ENCODE data around the gene ALDH1A3.

DNA sequence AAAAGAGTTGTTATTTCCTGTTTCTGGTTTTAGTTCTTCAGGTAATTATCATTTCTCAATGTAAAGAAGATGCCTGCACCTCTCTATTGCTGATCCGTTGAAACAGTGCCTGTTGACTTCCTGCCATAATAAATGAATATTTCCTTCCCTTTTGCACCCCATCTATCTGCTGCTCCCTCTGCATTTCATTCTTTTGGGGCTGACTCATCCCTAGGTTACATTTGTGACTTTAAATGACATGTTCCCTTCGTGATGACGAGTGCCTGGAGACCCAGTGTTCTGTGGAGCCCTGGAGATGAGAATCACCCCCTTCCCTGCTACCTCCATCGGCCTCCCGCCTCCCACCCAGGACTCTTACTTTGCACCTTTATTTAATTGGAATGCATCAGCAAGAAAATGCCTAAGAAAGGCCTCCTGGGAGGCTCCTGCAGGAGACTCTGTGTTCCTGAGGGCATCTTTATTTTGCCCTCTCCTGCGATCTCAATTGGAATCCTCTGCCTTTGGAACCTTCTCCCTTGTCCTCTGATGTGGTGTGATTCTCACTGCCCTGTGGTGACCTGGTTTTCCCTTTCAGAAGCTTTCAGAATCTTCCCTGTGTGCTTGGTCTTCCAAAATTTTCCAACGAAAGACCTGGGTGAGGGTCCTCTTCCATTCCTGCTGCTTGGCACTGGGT, 53.2 kb downstream of the ALDH1A3 start:
- TF ChIP-seq, protein P1, sequence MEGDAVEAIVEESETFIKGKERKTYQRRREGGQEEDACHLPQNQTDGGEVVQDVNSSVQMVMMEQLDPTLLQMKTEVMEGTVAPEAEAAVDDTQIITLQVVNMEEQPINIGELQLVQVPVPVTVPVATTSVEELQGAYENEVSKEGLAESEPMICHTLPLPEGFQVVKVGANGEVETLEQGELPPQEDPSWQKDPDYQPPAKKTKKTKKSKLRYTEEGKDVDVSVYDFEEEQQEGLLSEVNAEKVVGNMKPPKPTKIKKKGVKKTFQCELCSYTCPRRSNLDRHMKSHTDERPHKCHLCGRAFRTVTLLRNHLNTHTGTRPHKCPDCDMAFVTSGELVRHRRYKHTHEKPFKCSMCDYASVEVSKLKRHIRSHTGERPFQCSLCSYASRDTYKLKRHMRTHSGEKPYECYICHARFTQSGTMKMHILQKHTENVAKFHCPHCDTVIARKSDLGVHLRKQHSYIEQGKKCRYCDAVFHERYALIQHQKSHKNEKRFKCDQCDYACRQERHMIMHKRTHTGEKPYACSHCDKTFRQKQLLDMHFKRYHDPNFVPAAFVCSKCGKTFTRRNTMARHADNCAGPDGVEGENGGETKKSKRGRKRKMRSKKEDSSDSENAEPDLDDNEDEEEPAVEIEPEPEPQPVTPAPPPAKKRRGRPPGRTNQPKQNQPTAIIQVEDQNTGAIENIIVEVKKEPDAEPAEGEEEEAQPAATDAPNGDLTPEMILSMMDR (IDR thresholded peaks at IDR 0.05; ENCODE audit: low read depth, low read length) = no peak
- TF ChIP-seq POLR2A (IDR thresholded peaks at IDR 0.05; ENCODE audit: extremely low read depth, insufficient read length) = no peak
